Measurements from ENCODE around the gene SHROOM4. TPM values are rescaled to one million over a fixed set of nuclear protein-coding genes. Genes with fewer than 3 reads are reported as not detected.

Gene SHROOM4
- total RNA-seq, 1 donor from 2014 or later = 7.0 TPM

DNA sequence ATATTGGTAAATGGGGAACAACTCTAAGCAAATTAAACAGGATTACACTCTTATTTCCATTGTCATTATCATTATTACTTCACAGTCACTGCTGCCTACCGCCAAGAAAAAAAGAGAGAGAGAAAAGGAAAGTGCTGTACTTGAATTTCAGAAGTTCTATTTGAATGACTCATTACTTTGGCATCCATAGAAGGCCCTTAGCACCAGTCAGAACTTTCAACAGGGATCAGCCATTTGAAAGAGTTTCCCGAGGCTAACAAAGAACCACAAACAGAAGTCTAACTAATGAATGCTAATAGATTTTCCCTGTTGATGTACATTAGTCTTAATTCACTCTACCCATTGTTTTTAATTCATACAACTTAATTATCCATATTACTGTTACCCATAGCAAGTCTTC, 116.3 kb downstream of the SHROOM4 start:
- peak; percentile 99 for FAIRE-seq
- Histone ChIP-seq H3K4me1 (ENCODE audit: insufficient read depth, low read length) (peaks cover 15% of the 10 kb centered on the region), H3K9me3 (ENCODE audit: insufficient read depth, low read depth, low read length) (no peaks in the 10 kb centered on the region), H3K36me3 (ENCODE audit: insufficient read depth, low read length) (no peaks in the 10 kb centered on the region), H3K27ac (ENCODE audit: low read depth, low read length) (peak overlapping the region; percentile 37), H3K79me2 (ENCODE audit: insufficient read depth, low read length) (no peaks in the 10 kb centered on the region), H4K20me1 (ENCODE audit: insufficient read depth, low read length) (no peaks in the 10 kb centered on the region), H3K27me3 (ENCODE audit: insufficient read depth, low read length) (no peaks in the 10 kb centered on the region), H2AFZ (ENCODE audit: low read depth, low read length) (no peak overlapping the region), H3K4me2 (ENCODE audit: low read length) (peak overlapping the region; percentile 73), H3K4me3 (ENCODE audit: insufficient read depth, low read depth, low read length) (no peak overlapping the region), H3K9ac (ENCODE audit: low read length) (no peak overlapping the region)
- Mint-ChIP-seq H3K36me3 (ENCODE audit: low read depth, unreplicated experiment) (no peaks in the 10 kb centered on the region), H3K4me1 (ENCODE audit: low read depth, unreplicated experiment) (peaks cover 30% of the 10 kb centered on the region), H3K4me3 (ENCODE audit: unreplicated experiment) (no peak overlapping the region), H3K27me3 (ENCODE audit: low read depth, unreplicated experiment) (no peaks in the 10 kb centered on the region), H3K27ac (ENCODE audit: unreplicated experiment) (peak overlapping the region; percentile 82), H3K9me3 (ENCODE audit: unreplicated experiment) (no peaks in the 10 kb centered on the region)
- DNase-seq (ENCODE audit: low read depth) = peak; percentile 86
- TF ChIP-seq EZH2 (IDR thresholded peaks at IDR 0.05; ENCODE audit: insufficient read depth, low read length) = no peak
- TF ChIP-seq, protein P1, sequence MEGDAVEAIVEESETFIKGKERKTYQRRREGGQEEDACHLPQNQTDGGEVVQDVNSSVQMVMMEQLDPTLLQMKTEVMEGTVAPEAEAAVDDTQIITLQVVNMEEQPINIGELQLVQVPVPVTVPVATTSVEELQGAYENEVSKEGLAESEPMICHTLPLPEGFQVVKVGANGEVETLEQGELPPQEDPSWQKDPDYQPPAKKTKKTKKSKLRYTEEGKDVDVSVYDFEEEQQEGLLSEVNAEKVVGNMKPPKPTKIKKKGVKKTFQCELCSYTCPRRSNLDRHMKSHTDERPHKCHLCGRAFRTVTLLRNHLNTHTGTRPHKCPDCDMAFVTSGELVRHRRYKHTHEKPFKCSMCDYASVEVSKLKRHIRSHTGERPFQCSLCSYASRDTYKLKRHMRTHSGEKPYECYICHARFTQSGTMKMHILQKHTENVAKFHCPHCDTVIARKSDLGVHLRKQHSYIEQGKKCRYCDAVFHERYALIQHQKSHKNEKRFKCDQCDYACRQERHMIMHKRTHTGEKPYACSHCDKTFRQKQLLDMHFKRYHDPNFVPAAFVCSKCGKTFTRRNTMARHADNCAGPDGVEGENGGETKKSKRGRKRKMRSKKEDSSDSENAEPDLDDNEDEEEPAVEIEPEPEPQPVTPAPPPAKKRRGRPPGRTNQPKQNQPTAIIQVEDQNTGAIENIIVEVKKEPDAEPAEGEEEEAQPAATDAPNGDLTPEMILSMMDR (IDR thresholded peaks at IDR 0.05; ENCODE audit: insufficient read depth, low read depth, low read length) = no peak

DNA sequence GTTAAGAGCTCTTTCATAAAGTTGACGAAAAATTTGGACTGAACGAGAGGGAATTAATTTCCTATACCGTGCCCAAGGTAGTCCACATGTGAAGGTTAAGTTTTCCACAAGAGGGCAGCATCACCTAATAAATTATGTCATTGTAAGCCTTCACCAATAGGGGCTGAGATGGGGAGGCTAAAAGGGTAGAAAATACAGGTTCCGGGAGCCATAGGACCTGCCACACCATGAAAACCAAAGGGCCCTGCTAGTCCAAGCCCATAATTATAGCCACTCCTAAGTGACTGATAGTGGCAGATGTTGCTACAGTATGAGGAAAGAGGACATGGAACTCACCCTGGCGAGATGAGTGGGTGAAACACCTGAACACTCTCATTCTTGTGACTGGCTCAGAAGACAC, 122.2 kb downstream of the SHROOM4 start:
- H3K4me1 ChIP-seq (ENCODE audit: insufficient read depth, low read length) = no peaks in the 10 kb centered on the region
- Mint-ChIP-seq H3K9me3 (ENCODE audit: unreplicated experiment) (no peaks in the 10 kb centered on the region), H3K27ac (ENCODE audit: unreplicated experiment) (no peak overlapping the region), H3K27me3 (ENCODE audit: low read depth, unreplicated experiment) (no peaks in the 10 kb centered on the region), H3K36me3 (ENCODE audit: low read depth, unreplicated experiment) (no peaks in the 10 kb centered on the region), H3K4me3 (ENCODE audit: unreplicated experiment) (no peak overlapping the region), H3K4me1 (ENCODE audit: low read depth, unreplicated experiment) (peaks cover under 1% of the 10 kb centered on the region)
- no peaks in the 10 kb centered on the region for H4K20me1 ChIP-seq (ENCODE audit: insufficient read depth, low read length)
- no peaks in the 10 kb centered on the region for H3K27me3 ChIP-seq (ENCODE audit: insufficient read depth, low read length)
- H3K9me3 ChIP-seq (ENCODE audit: insufficient read depth, low read depth, low read length) = no peaks in the 10 kb centered on the region
- no peak overlapping the region for H3K27ac ChIP-seq (ENCODE audit: low read depth, low read length)
- DNase-seq (ENCODE audit: low read depth) (no peak), FAIRE-seq (peak; percentile 100)
- no peak for TF ChIP-seq EZH2 (IDR thresholded peaks at IDR 0.05; ENCODE audit: insufficient read depth, low read length)
- TF ChIP-seq, protein P1 (IDR thresholded peaks at IDR 0.05; ENCODE audit: insufficient read depth, low read depth, low read length) = peak; percentile 50
- no peak overlapping the region for H3K4me3 ChIP-seq (ENCODE audit: insufficient read depth, low read depth, low read length)
- H3K9ac ChIP-seq (ENCODE audit: low read length) = no peak overlapping the region
- H3K4me2 ChIP-seq (ENCODE audit: low read length) = no peak overlapping the region
- no peak overlapping the region for H2AFZ ChIP-seq (ENCODE audit: low read depth, low read length)
- no peaks in the 10 kb centered on the region for H3K36me3 ChIP-seq (ENCODE audit: insufficient read depth, low read length)
- H3K79me2 ChIP-seq (ENCODE audit: insufficient read depth, low read length) = no peaks in the 10 kb centered on the region

DNA sequence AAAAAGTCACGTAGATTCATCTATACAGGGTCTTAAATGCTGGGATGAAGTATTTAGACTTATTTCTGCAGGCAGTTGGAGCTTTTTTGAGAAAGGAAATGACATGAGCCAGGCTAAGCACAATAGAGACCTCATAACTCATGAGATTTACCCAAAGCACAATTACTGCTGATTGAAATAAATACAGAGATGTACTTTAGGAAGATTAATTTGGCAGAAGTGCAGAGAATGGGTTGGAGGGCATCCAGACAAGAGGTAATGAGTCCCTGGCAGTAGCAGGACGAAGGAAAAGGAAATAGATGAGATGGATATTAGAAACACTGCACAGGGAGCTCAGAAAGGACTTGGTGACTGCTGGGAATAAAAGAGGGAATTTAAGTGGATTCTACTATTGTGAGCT, 129.1 kb downstream of the SHROOM4 start:
- no peak overlapping the region for H3K27ac Mint-ChIP-seq (ENCODE audit: unreplicated experiment)
- H3K4me1 Mint-ChIP-seq (ENCODE audit: low read depth, unreplicated experiment) = no peaks in the 10 kb centered on the region
- DNase-seq (ENCODE audit: low read depth) (no peak), FAIRE-seq (peak; percentile 26)
- Histone ChIP-seq H3K4me3 (ENCODE audit: insufficient read depth, low read depth, low read length) (no peak overlapping the region), H3K79me2 (ENCODE audit: insufficient read depth, low read length) (no peaks in the 10 kb centered on the region), H3K4me2 (ENCODE audit: low read length) (no peak overlapping the region), H3K36me3 (ENCODE audit: insufficient read depth, low read length) (no peaks in the 10 kb centered on the region), H3K27ac (ENCODE audit: low read depth, low read length) (no peak overlapping the region), H3K9me3 (ENCODE audit: insufficient read depth, low read depth, low read length) (no peaks in the 10 kb centered on the region), H3K9ac (ENCODE audit: low read length) (no peak overlapping the region), H3K27me3 (ENCODE audit: insufficient read depth, low read length) (no peaks in the 10 kb centered on the region), H2AFZ (ENCODE audit: low read depth, low read length) (no peak overlapping the region), H3K4me1 (ENCODE audit: insufficient read depth, low read length) (no peaks in the 10 kb centered on the region), H4K20me1 (ENCODE audit: insufficient read depth, low read length) (no peaks in the 10 kb centered on the region)
- H3K4me3 Mint-ChIP-seq (ENCODE audit: unreplicated experiment) = no peak overlapping the region
- H3K27me3 Mint-ChIP-seq (ENCODE audit: low read depth, unreplicated experiment) = no peaks in the 10 kb centered on the region
- H3K36me3 Mint-ChIP-seq (ENCODE audit: low read depth, unreplicated experiment) = no peaks in the 10 kb centered on the region
- no peak for TF ChIP-seq EZH2 (IDR thresholded peaks at IDR 0.05; ENCODE audit: insufficient read depth, low read length)
- TF ChIP-seq, protein P1 (IDR thresholded peaks at IDR 0.05; ENCODE audit: insufficient read depth, low read depth, low read length) = no peak
- no peaks in the 10 kb centered on the region for H3K9me3 Mint-ChIP-seq (ENCODE audit: unreplicated experiment)

Data from astrocyte (in vitro differentiated cells and primary cell).